Adrenal gland (tissue), 5 donors: ENCODE data around the gene NDUFB8.

Experiments used
- CTCF ChIP-seq, 6 experiments: fragments of 450-650 bp in 4 of 6; fragments of 200-600 bp in 2 of 6; sonication (generic) in 1 of 6; IDR thresholded peaks; 1 replicate in 5 of 6; 2 replicates in 1 of 6; pipeline versions ENCODE4 v1.5.1 to v1.8.0; 2016 to 2021; ENCODE audit warnings: antibody characterized with exemption in 6 of 6, mild to moderate bottlenecking in 2 of 6, moderate library complexity in 1 of 6
- POLR2A ChIP-seq, 2 donors: fragments of 450-650 bp; IDR thresholded peaks; one replicate each; pipeline ENCODE4 v1.6.1; 2017; ENCODE audit warnings: antibody characterized with exemption in 2 of 2, mild to moderate bottlenecking in 2 of 2, moderate library complexity in 1 of 2
- donor health status: DM: no; HTN: no; CAD: no.

GRCh38 chr10:100507357-100507732, 22.3 kb downstream of the NDUFB8 start:
- TF ChIP-seq CTCF (IDR thresholded peaks at IDR 0.05) (no peak), POLR2A (IDR thresholded peaks at IDR 0.05) (no peak)
